ENCODE results near the gene ZNF552. TPM values are rescaled to one million over a fixed set of nuclear protein-coding genes. Genes with fewer than 3 reads are reported as not detected.
A peak's percentile ranks its signal among the peaks of the same experiment; 100 is the strongest.
"Not testable (repeated sequence)": the region's sequence is repeated elsewhere in the genome, so short reads cannot be mapped to it uniquely, and the experiment has no call there.

The ZNF552 gene
- polyA plus RNA-seq, 4 donors, result 14.4 to 19.5 (median 15.7) TPM

GRCh38 chr19:57819475-57820148, 4.9 kb upstream of the ZNF552 start:
- peak; percentile 74 to 87 (median 82) for DNase-seq (ENCODE audit: low read depth in 4 of 4, low spot score in 3 of 4)

GRCh38 chr19:57818378-57818777, 3.7 kb upstream of the ZNF552 start:
- DNase-seq (ENCODE audit: low read depth in 4 of 4, low spot score in 3 of 4), result no peak

DNA sequence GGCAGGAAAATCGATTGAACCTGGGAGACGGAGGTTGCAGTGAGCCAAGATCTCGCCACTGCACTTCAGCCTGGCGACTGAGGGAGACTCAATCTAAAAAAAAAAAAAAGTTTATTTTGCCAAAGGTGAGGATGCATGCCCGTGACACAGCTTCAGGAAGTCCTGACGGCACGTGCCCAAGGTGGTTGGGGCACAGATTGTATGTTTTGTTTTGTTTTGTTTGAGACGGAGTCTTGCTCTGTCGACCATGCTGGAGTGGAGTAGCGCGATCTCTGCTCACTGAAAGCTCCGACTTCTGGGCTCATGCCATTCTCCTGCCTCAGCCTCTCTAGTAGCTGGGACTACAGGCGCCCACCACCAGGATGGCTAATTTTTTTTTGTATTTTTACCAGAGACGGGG, 3.3 kb upstream of the ZNF552 start:
- DNase-seq (ENCODE audit: low read depth in 4 of 4, low spot score in 3 of 4), result no peak

DNA sequence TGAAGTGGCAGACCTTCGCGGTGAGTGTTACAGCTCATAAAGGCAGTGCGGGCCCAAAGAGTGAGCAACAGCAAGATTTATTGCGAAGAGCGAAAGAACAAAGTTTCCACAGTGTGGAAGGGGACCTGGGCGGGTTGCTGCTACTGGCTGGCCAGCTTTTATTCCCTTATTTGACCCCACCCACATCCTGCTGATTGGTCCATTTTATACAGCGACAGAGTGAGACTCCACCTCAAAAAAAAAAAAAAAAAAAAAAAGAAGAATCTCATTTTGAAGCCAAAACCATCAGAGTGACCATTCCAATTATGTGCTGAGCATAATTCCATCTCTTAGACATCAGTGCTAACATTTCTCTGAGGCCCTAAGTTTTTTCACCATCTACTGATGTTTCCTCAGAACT, 1.9 kb upstream of the ZNF552 start:
- DNase-seq (ENCODE audit: low read depth in 4 of 4, low spot score in 3 of 4), result no peak

DNA sequence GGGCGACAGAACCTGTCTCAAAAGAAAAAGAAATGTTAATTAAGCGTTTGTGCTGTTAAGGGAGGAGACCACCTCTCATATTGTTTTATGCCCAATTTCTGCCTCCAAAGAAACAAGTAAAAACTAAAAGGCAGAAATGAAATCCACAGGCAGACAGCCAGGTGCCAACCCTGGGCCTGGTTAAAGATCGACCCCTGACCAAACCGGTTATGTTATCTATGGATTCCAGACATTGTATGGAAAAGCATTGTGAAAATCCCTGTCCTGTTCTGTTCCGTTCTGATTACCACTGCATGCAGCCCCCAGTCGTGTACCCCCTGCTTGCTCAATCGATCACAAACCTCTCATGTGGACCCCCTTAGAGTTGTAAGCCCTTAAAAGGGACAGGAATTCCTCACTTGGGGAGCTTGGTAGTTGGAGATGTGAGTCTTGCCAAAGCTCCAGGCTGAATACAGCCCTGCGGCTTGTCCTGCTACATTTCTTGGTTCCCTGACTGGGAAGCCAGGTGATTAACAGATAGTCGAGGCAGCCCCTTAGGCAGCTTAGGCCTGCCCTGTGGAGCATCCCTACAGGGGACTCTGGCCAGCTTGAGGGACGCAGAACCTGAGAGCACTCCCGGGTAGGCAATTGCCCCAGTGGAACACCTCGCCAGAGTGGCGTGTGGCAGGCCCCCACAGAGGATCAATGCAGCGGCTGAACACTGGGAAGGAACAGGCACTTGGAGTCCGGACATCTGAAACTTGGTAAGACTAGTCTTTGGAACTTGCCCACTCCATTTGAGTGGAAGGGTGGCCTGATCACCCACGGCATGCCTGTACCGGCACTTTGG, 748 bp upstream of the ZNF552 start:
- no peak for DNase-seq (ENCODE audit: low read depth in 4 of 4, low spot score in 3 of 4)

DNA sequence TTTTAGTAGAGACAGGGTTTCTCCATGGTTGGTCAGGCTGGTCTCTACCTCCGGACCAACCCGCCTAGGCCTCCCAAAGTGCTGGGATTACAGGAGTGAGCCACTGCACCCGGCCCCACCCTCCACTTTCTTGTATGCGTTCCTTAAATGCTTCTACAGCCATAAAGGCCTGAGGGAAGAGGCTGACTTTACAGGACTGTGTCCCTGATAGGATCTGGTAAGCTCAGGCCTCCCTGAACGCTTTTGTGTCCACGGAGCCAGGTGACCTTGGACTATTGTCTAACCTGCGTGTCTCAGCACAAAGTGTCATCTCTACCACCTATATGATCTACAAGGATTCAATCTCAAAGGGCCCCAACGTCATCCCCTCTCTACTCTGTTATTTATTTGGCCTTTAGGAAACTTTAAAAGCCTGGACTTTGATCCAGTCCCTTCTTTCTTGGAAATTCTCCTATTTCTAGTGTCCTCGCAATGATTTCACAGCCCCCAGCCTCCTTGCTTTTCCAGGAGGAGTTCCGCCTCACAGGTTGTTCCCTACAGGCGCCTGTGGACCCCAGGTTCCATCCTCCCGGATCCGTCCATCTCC, 701 bp downstream of the ZNF552 start:
- DNase-seq (ENCODE audit: low read depth in 4 of 4, low spot score in 3 of 4), result no peak

- DNase-seq (ENCODE audit: low read depth in 4 of 4, low spot score in 3 of 4), result not testable (repeated sequence)
Measured at GRCh38 chr19:57812975-57813820, 1.5 kb downstream of the ZNF552 start.

GRCh38 chr19:57812226-57812625, 2.5 kb downstream of the ZNF552 start:
- DNase-seq (ENCODE audit: low read depth in 4 of 4, low spot score in 3 of 4), result no peak

DNA sequence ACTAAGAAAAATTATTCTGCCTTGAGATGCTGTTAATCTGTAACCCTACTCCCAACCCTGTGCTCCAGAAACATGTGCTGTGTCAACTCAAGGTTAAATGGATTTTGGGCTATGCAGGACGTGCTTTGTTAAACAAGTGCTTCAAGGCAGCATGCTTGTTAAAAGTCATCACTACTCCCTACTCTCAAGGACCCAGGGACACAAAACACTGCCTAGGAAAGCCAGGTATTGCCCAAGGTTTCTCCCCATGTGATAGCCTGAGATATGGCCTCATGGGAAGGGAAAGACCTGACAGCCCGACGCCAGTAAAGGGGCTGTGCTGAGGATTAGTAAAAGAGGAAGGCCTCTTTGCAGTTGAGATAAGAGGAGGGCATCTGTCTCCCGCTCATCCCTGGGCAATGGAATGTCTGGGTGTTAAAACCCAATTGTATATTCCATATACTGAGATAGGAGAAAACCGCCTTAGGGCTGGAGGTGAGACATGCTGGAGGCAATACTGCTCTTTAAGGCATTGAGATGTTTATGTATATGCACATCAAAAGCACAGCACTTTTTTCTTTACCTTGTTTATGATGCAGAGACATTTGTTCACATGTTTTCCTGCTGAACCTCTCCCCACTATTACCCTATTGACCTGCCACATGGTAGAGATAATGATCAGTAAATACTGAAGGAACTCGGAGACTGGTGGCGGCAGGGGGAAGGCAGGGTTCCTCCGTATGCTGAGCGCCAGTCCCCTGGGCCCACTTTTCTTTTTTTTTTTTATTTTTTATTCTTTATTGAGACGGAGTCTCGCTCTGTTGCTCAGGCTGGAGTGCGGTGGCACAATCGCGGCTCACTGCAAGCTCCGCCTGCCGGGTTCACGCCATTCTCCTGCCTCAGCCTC, 4.1 kb downstream of the ZNF552 start:
- not testable (repeated sequence) for DNase-seq (ENCODE audit: low read depth in 4 of 4, low spot score in 3 of 4)

DNA sequence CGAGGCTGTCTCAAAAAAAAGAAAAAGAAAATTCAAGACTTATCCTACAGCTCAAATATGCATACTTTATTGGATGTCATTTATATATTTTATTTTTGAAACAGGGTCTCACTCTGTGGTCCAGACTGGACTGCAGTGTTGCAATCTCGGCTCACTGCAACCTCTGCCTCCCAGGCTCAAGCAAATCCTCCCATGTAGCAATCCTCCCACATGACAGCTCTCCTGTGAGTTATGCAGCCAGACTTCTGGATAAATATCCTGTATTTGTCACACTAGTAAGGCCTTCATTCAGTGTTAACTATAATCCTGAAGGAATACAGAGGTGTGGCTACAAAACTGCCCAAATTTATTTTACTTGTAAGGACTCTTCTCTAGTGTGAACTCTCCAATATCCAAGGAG, 7.2 kb downstream of the ZNF552 start:
- no peak for DNase-seq (ENCODE audit: low read depth in 4 of 4, low spot score in 3 of 4)

DNA sequence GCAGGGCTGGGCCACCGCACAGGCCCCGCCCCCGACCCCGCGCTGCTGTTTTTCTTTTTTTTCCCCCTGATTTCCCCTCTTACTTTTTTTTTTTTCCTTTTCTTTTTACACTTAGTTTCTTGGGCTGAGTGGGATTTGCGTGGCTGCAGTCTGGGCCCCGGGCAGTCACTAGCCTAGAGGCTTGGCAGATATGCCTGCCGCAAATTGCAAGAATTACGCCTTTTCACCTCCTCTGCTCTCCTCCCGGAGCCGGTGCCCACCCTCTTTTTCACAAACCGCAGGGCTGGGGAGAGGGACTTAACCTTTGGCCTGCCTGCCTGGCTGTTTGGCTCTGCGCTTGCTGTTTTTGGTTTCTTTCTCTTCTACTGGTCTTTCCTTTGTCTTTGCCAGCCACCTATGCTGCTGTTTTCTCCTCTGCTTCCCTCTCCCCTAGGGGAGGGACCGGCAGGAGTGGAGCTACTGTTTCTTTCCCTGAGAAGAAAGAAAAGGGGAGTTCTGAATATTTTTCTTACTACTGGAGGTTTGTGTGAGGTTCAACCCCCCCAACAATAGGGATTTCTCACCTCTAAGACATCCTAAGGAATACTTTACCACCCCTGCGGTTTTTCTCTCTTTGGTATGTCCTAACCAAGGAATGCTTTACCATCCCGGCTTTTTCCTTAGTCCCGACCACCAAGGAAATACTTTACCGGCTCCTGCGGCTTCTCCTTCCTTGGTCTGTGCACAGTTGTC, 11.0 kb downstream of the ZNF552 start:
- peak; percentile 28 to 52 (median 37) for DNase-seq (ENCODE audit: low read depth in 4 of 4, low spot score in 3 of 4)

- DNase-seq (ENCODE audit: low read depth in 4 of 4, low spot score in 3 of 4), result no peak
Measured at GRCh38 chr19:57803265-57803593, 11.5 kb downstream of the ZNF552 start.

DNA sequence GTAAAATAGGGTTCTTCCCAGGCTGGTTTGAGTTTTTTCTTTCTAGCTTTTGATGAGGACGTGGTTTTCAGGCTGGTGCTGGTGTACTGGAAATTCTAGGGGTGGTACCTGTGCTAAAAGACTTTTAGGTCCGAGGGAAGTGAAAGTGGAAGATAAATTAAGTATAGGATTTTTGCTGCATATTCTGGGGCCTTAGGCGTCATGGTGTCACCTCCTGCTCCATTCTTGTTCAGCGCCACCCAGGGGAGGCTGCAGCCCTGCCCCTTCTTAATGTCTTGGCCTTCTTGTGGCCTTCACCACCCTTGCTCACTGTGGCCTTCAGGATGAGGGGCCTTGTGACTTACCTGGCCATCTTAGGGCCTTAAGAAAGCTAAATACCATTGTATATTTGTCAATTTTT, 12.4 kb downstream of the ZNF552 start:
- no peak for DNase-seq (ENCODE audit: low read depth in 4 of 4, low spot score in 3 of 4)

GRCh38 chr19:57800696-57801095, 14.0 kb downstream of the ZNF552 start:
- DNase-seq (ENCODE audit: low read depth in 4 of 4, low spot score in 3 of 4), result no peak

GRCh38 chr19:57796580-57796979, 18.1 kb downstream of the ZNF552 start:
- not testable (repeated sequence) for DNase-seq (ENCODE audit: low read depth in 4 of 4, low spot score in 3 of 4)

DNA sequence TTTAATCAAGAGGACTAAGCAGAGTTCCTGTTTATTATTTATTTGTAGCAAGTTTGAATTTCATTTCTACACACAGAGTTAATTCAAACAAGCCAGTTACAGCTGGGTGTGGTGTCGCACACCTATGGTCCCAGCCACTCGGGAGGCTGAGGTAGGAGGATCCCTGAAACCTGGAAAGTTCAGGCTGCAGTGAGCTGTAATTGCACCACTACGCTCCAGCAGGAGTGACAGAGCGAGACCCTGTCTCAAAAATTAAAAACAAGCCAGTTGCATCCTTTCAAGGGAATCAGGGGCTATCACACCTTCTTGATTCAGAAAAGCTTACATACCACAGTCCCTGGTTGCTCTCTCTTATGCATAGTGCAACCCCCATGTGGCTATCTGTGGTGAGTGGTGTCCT, 25.4 kb downstream of the ZNF552 start:
- no peak for DNase-seq (ENCODE audit: low read depth in 4 of 4, low spot score in 3 of 4)

- no peak for DNase-seq (ENCODE audit: low read depth in 4 of 4, low spot score in 3 of 4)
Measured at GRCh38 chr19:57788114-57788692, 26.5 kb downstream of the ZNF552 start.

GRCh38 chr19:57786906-57787305, 27.8 kb downstream of the ZNF552 start:
- DNase-seq (ENCODE audit: low read depth in 4 of 4, low spot score in 3 of 4), result no peak

- DNase-seq (ENCODE audit: low read depth in 4 of 4, low spot score in 3 of 4), result no peak
Measured at GRCh38 chr19:57786286-57786685, 28.4 kb downstream of the ZNF552 start.
